HL-60 (cell line): ENCODE measurements around the gene SLC51B.
"Not testable (repeated sequence)": the region's sequence is repeated elsewhere in the genome, so short reads cannot be mapped to it uniquely, and the experiment has no call there.

Experiments
- DNase-seq, 2 experiments: peaks; one replicate each; pipeline ENCODE4 v3.0.0-alpha.2; 2010 to 2020; ENCODE audit warnings: low read depth in 1 of 2, low spot score in 1 of 2
- H3K27ac ChIP-seq: fragments of 250-450 bp; sonication (Bioruptor Pico); replicated peaks from 2 replicates; pipeline ENCODE4 v1.5.1; 2020; ENCODE audit warnings: mild to moderate bottlenecking, moderate library complexity
- H3K27me3 ChIP-seq: fragments of 250-450 bp; sonication (Bioruptor Pico); 2 replicates; pipeline ENCODE4 v1.5.1; 2021; ENCODE audit warnings: mild to moderate bottlenecking, moderate library complexity; ENCODE audit not compliant: insufficient read depth, poor library complexity, severe bottlenecking
- H3K4me3 ChIP-seq: replicated peaks from 2 replicates; pipeline ENCODE4 v1.5.1; 2011; ENCODE audit warnings: mild to moderate bottlenecking, control low read depth, low read length; ENCODE audit not compliant: insufficient read depth
- GABPA ChIP-seq: IDR thresholded peaks from 2 replicates; pipeline ENCODE4 v1.6.1; 2012; ENCODE audit warnings: low read depth
- POLR2AphosphoS5 ChIP-seq: IDR thresholded peaks from 2 replicates; pipeline ENCODE4 v1.6.1; 2012; ENCODE audit warnings: low read depth
- SPI1 ChIP-seq: IDR thresholded peaks from 2 replicates; pipeline ENCODE4 v1.6.1; 2012; ENCODE audit warnings: low read depth, mild to moderate bottlenecking, borderline replicate concordance
- TF ChIP-seq, protein P1 (sequence below): IDR thresholded peaks from one replicate; pipeline ENCODE4 v1.5.1; 2011; ENCODE audit warnings: low read length, control low read depth, inconsistent platforms; ENCODE audit not compliant: insufficient read depth
- TF ChIP-seq, protein P2 (sequence below): IDR thresholded peaks from 2 replicates; pipeline ENCODE4 v1.6.1; 2012; ENCODE audit warnings: low read depth; ENCODE audit not compliant: insufficient replicate concordance

Gene SLC51B

GRCh38 chr15:65042776-65043327 is 2.3 kb upstream of the SLC51B start:
- DNase-seq, result no peak
- H3K27me3 ChIP-seq, result no peaks in the 10 kb centered on the region
- no peak overlapping the region for H3K27ac ChIP-seq
- no peak overlapping the region for H3K4me3 ChIP-seq
- TF ChIP-seq, protein P1, sequence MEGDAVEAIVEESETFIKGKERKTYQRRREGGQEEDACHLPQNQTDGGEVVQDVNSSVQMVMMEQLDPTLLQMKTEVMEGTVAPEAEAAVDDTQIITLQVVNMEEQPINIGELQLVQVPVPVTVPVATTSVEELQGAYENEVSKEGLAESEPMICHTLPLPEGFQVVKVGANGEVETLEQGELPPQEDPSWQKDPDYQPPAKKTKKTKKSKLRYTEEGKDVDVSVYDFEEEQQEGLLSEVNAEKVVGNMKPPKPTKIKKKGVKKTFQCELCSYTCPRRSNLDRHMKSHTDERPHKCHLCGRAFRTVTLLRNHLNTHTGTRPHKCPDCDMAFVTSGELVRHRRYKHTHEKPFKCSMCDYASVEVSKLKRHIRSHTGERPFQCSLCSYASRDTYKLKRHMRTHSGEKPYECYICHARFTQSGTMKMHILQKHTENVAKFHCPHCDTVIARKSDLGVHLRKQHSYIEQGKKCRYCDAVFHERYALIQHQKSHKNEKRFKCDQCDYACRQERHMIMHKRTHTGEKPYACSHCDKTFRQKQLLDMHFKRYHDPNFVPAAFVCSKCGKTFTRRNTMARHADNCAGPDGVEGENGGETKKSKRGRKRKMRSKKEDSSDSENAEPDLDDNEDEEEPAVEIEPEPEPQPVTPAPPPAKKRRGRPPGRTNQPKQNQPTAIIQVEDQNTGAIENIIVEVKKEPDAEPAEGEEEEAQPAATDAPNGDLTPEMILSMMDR, result no peak
- TF ChIP-seq GABPA (no peak), SPI1 (no peak), POLR2AphosphoS5 (no peak)
- TF ChIP-seq, protein P2, sequence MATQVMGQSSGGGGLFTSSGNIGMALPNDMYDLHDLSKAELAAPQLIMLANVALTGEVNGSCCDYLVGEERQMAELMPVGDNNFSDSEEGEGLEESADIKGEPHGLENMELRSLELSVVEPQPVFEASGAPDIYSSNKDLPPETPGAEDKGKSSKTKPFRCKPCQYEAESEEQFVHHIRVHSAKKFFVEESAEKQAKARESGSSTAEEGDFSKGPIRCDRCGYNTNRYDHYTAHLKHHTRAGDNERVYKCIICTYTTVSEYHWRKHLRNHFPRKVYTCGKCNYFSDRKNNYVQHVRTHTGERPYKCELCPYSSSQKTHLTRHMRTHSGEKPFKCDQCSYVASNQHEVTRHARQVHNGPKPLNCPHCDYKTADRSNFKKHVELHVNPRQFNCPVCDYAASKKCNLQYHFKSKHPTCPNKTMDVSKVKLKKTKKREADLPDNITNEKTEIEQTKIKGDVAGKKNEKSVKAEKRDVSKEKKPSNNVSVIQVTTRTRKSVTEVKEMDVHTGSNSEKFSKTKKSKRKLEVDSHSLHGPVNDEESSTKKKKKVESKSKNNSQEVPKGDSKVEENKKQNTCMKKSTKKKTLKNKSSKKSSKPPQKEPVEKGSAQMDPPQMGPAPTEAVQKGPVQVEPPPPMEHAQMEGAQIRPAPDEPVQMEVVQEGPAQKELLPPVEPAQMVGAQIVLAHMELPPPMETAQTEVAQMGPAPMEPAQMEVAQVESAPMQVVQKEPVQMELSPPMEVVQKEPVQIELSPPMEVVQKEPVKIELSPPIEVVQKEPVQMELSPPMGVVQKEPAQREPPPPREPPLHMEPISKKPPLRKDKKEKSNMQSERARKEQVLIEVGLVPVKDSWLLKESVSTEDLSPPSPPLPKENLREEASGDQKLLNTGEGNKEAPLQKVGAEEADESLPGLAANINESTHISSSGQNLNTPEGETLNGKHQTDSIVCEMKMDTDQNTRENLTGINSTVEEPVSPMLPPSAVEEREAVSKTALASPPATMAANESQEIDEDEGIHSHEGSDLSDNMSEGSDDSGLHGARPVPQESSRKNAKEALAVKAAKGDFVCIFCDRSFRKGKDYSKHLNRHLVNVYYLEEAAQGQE, result no peak

DNA sequence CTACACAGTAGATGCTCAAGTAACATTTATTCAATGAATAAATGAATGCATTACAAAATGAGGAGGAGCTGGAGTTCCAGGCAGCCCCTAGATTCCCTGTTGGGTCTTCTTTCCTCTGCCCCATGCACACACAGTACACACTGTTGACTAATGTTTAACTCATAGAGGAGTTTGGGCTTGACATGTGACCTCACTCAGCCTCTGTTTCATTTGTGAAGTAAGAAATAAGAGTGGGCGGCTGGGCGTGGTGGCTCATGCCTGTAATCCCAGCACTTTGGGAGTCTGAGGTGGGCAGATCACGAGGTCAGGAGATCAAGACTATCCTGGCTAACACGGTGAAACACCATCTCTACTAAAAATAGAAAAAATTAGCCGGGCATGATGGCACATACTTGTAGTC is 969 bp upstream of the SLC51B start:
- DNase-seq, H3K27ac ChIP-seq: not testable (repeated sequence)

GRCh38 chr15:65048241-65048640 is 3.1 kb downstream of the SLC51B start:
- H3K27me3 ChIP-seq, result no peaks in the 10 kb centered on the region
- no peak overlapping the region for H3K27ac ChIP-seq
- no peak for DNase-seq
- TF ChIP-seq, protein P1, result no peak
- TF ChIP-seq, protein P2, result no peak
- TF ChIP-seq GABPA (no peak), POLR2AphosphoS5 (no peak), SPI1 (no peak)
- no peak overlapping the region for H3K4me3 ChIP-seq

More for the DNA sequence above, 969 bp upstream of the SLC51B start:
- not testable (repeated sequence) for H3K27me3 ChIP-seq, H3K4me3 ChIP-seq

DNA sequence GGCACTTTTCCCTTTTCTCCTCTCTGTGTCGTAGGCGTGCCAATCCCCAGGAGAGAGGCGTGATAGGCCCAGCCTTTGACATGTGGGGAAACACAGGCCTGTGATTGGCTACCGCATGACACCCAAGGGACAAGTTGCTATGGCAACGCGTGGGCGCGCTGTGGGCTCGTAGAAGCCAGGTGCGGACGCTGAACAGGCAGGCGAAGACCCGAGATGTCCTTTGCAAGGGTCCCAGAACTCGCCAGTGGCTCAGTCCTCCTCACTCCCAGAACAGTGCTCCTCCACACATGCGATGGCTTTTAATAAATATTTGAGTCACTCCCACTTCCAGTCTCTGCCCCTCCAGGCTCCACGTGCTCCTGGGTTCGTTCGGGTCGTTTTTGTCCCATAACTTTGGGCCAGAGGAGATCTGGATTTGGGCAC is 4.2 kb downstream of the SLC51B start:
- Histone ChIP-seq H3K27me3 (no peaks in the 10 kb centered on the region), H3K4me3 (peak overlapping the region; percentile 10; the same call in 1 of the 2 replicates), H3K27ac (no peak overlapping the region)
- peak; percentile 82 for DNase-seq
- TF ChIP-seq, protein P1, result no peak
- TF ChIP-seq, protein P2, result no peak
- TF ChIP-seq POLR2AphosphoS5 (no peak), SPI1 (no peak)
